HG03342 (cell line): ENCODE results near the gene FGF3.

Source experiments
- ATAC-seq: cut with Tn5 transposase; IDR thresholded peaks from one replicate; pipeline ENCODE4 v1.9.1; 2021; ENCODE audit warnings: mild to moderate bottlenecking, moderate library complexity; ENCODE audit not compliant: unreplicated experiment

Gene FGF3

DNA sequence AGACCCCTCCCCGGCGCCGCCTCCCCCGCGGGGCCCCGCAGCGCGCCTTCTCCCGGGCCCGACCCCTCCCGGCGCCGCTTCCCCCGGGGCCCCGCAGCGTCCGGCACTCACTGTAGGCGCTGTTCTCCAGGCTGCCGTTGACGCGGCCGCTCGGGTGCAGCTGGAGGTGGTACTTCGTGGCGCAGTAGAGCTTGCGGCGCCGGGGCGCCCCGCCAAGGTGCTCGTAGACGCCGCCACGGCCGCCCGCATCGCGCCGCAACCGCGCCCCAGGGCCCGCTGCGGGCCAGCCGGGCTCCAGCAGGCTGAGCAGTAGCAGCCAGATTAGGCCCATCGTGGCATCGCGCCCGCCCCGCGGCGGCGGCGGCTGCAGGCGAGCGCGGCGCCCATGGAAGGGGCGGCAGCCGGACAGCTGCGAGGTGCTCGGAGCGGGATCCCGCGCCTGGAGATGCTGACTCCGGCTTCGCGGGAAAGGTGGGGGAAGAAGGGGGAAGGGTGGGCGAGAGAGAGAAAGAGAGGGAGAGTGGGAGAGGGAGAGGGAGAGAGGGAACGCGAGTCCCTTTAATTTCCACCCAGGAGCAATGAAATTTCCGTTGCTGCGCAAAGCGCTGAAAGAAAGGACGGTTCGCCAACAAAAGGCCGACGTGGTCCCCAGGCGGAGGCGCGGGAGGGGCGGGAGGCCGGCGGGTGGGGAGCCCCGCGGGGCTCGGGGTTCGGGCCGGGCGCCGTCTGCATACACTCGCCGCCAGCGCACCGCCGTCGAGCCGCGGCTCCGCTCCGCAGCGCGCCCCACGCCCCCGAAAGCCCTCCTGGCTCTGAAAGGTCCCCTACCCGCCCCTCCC lies at the start of gene FGF3:
FGF3 (minus strand) TSS at position 814 of the 839 bp plus-strand sequence; CDS start at position 331, 483 bp downstream.
- ATAC-seq, result no peak

GRCh38 chr11:69868871-69869270 lies 49.7 kb upstream of the FGF3 start:
- no peak for ATAC-seq

- ATAC-seq, result no peak
These were observed 49.0 kb upstream of the FGF3 start for GRCh38 chr11:69868006-69868810.

GRCh38 chr11:69867076-69868005 lies 48.1 kb upstream of the FGF3 start:
- no peak for ATAC-seq

DNA sequence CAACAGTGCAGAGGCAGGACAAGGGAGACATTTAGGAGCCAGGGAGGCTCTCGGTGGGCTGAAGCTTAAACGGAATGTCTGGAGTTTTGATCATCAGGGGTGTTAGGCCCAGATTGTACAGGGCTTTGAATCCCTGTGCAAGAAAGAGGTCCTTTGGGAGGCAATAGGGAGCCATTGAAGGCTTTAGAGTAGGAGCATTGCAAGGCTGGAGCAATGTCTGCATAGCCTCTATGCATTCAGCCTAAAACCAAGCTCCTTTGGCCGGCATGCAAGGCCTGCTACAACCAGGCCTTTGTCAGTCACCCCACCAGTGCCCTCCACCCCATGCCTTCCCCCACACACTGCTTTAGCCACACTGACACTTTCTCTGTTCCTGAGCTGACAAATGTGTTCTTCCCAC lies 47.4 kb upstream of the FGF3 start:
- no peak for ATAC-seq

DNA sequence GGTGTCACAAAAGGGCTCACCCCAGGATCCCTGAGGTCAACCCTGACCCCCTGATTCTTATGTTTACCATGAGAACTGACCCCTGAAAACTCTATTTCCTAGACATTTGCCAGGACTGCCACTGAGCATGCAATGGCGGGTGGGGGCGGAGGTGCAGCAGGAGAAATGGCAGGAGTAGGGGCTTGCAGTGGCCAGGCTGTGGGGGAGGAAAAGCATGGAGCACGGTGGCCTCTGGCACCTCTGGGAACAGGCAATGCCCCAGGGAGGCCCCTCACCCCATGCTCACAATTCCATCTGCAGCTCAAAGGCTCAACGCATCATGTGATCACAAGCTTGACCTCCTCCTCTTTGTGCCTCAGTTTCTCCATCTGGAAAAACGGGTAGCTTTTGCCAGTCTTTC lies 46.5 kb upstream of the FGF3 start:
- ATAC-seq, result no peak

GRCh38 chr11:69864686-69865661 lies 45.8 kb upstream of the FGF3 start:
- ATAC-seq, result no peak

- no peak for ATAC-seq
These were observed 44.5 kb upstream of the FGF3 start for GRCh38 chr11:69863544-69864200.

DNA sequence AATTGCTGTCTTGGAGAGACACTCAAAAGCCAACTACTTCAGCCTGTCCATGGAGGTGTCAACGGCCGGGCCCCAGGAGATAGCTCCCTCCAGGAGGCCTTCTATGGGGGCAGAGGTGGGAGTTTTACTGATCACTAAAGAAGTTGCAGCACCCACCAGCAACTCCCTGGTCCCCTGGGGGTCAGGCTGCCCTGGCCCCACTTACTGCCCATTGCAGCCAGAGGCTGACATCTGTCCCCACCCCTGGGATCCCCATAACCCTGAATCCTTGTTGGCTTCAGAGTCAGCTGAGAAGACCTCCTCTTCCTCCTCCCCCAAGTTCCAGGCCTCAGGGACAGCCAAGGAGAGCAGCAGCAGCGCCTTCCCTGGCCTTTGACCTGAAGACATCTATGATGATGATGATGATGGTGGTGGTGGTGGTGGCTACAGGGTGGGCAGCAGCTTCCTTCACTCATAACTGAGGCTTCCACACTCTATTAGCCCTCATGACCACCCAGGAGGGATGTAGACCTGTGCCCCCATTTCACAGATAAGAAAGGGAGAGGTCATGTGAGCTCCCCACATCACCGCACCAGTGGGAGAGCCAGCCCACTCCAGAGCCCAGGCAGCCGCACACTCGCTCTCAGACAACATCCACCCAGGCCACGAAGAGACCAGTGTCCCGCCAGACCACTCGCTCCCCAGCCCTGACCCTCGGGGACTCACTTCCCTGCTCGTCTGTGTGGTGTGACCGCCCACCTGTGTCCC lies 43.8 kb upstream of the FGF3 start:
- ATAC-seq, result no peak

- ATAC-seq, result no peak
These were observed 43.1 kb upstream of the FGF3 start for GRCh38 chr11:69862331-69862771.

- no peak for ATAC-seq
These were observed 42.7 kb upstream of the FGF3 start for GRCh38 chr11:69861901-69862300.

DNA sequence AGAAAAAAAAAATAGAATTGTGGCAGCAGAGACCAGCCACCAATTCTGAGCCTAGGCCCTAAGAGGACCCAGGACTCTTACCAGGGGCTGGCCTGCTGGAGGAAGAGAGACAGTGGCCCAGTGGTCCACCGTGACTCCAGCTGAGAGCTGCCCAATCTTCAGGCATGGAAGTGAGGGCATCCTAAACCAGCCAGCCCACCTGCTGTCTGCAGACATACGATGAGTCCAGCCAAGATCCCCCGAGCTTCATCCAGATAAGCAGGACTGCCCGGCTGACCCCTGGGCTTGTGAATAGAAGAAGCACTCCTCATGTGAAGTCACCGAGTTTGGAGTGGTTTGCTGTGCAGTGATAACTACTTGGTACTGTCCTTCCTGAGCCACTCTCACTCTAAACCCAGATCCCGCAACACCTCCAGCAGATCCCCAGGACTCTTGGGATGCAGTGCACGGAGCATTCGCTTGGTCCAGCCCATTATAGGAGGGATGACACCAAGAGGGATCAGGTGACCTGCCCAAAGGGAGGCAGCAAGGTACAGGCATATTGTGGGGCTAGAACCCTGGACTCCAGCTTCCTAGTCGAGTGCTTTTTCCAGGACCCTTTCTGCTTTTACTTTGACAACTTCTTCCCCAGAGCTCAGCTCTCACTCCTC lies 41.7 kb upstream of the FGF3 start:
- no peak for ATAC-seq

DNA sequence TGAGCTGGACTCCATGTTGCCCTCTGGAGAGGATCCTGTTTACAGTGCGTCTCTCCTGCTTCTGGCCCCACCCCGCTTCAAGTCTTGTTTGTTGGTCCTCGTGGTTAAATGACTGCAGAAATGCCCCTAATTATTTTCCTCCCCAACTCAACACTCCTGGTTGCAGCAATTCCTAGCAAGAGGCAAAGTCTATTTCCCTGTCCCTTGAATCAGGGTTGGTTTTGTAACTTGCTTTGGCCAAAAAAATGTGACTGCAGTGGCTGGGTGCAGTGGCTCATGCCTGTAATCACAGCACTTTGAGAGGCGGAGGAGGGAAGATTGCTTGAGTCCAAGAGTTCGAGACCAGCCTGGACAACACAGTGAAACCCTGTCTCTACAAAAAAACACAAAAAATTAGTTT lies 41.0 kb upstream of the FGF3 start:
- ATAC-seq, result no peak

DNA sequence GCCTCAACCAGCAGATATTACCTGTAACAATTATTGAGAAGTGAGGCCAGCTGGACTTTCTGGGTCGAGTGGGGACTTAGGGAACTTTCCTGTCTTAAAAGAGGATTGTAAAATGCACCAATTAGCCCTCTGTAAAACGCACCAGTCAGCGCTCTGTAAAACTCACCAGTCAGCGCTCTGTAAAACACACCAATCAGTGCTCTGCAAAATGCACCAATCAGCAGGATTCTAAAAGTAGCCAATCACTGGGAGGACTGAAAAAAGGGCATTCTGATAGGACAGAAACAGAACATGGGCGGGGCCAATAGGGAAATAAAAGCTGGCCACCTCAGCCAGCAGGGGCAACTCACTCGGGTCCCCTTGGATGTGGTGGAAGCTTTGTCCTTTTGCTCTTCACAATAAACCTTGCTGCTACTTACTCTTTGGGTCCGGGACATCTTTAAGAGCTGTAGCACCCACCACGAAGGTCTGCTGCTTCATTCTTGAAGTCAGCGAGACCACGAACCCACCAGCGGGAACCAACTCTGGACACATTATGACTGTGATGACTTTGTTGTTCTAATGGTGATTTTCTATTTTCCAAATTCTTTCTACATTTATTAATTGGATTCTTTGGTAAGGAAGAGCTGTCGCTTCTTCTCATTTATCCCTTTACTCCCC lies 40.2 kb upstream of the FGF3 start:
- no peak for ATAC-seq

DNA sequence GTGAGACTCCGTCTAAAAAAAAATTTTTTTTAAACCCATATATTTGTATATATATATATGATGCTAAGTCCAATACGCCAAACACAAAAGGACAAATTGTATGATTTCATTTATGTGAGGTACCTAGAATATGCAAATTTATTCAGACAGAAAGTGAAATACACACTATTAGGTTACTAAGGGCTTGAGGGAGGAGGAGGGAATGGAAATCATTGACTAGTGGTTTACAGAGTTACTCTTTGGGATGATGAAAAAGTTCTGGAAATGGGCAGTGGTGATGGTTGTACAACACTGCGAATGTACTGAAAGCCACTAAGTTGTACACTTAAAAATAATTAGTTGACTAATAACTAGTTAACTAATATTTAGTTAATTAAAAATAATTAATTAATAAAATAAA lies 36.2 kb upstream of the FGF3 start:
- ATAC-seq, result no peak

GRCh38 chr11:69854713-69855112 lies 35.5 kb upstream of the FGF3 start:
- ATAC-seq, result no peak

- no peak for ATAC-seq
These were observed 32.8 kb upstream of the FGF3 start for GRCh38 chr11:69852056-69852455.

DNA sequence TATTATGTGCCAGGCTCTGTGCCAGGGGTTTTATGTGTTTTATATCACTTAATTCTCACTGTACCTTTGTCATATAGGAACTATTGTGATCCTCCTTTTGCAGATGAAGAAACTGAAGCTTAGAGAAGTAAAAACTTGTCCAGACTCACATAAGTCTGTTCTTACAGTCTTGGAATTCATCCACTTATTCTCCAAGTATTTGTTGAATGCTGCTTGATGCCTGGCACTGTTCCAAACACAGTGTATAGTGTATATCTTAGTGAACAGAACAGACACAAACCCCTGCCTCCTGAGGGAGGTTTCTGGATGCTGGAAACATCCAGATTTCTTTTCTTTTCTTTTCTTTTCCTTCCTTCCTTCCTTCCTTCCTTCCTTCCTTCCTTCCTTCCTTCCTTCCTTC lies 29.0 kb upstream of the FGF3 start:
- ATAC-seq, result no peak
